HG03025 (cell line): ENCODE data around the gene MED27.

Source experiments
- ATAC-seq: cut with Tn5 transposase; IDR thresholded peaks from one replicate; pipeline ENCODE4 v1.9.1; 2021; ENCODE audit warnings: mild to moderate bottlenecking, moderate library complexity; ENCODE audit not compliant: unreplicated experiment, low FRiP score

The MED27 gene

GRCh38 chr9:131889437-131890251 lies 190.0 kb downstream of the MED27 start:
- ATAC-seq, result no peak

GRCh38 chr9:131888923-131889322 lies 190.7 kb downstream of the MED27 start:
- ATAC-seq, result no peak

GRCh38 chr9:131887680-131888079 lies 192.0 kb downstream of the MED27 start:
- ATAC-seq, result no peak

- no peak for ATAC-seq
Measured at GRCh38 chr9:131886826-131887225, 192.8 kb downstream of the MED27 start.

GRCh38 chr9:131885144-131885609 lies 194.5 kb downstream of the MED27 start:
- no peak for ATAC-seq

- ATAC-seq, result no peak
Measured at GRCh38 chr9:131884222-131884621, 195.4 kb downstream of the MED27 start.

GRCh38 chr9:131880833-131881583 lies 198.7 kb downstream of the MED27 start:
- ATAC-seq, result no peak

GRCh38 chr9:131879911-131880290 lies 199.8 kb downstream of the MED27 start:
- no peak for ATAC-seq

- no peak for ATAC-seq
Measured at GRCh38 chr9:131879181-131879910, 200.3 kb downstream of the MED27 start.

- ATAC-seq, result no peak
Measured at GRCh38 chr9:131876486-131876885, 203.2 kb downstream of the MED27 start.

- ATAC-seq, result no peak
Measured at GRCh38 chr9:131875828-131876485, 203.7 kb downstream of the MED27 start.

GRCh38 chr9:131874916-131875670 lies 204.6 kb downstream of the MED27 start:
- ATAC-seq, result no peak

- no peak for ATAC-seq
Measured at GRCh38 chr9:131874447-131874846, 205.2 kb downstream of the MED27 start.

GRCh38 chr9:131873891-131874440 lies 205.7 kb downstream of the MED27 start:
- ATAC-seq, result no peak

GRCh38 chr9:131873335-131873734 lies 206.3 kb downstream of the MED27 start:
- no peak for ATAC-seq

- ATAC-seq, result no peak
Measured at GRCh38 chr9:131872702-131873101, 207.0 kb downstream of the MED27 start.

GRCh38 chr9:131872006-131872405 lies 207.7 kb downstream of the MED27 start:
- ATAC-seq, result no peak

GRCh38 chr9:131870156-131870555 lies 209.5 kb downstream of the MED27 start:
- ATAC-seq, result no peak

- no peak for ATAC-seq
Measured at GRCh38 chr9:131869348-131869747, 210.3 kb downstream of the MED27 start.

GRCh38 chr9:131868766-131869165 lies 210.9 kb downstream of the MED27 start:
- no peak for ATAC-seq
